Measurements from ENCODE around the gene RAET1L. TPM values are rescaled to one million over a fixed set of nuclear protein-coding genes. Genes with fewer than 3 reads are reported as not detected.

The RAET1L gene
- total and polyA plus RNA-seq, 11 donors, result not detected

GRCh38 chr6:150057501-150057951 lies 32.2 kb upstream of the RAET1L start:
- WGBS, 4 donors, result 69 to 80% (median 74%) methylated on average over 26 to 29 of the region's 29 CpGs
- ATAC-seq (no peak), DNase-seq (no peak)
- Histone ChIP-seq H3K27me3 (peaks cover 0 to 44% (median 5%) of the 10 kb centered on the region in 9 donors), H3K9me3 (no peaks in the 10 kb centered on the region), H3K27ac (no peak overlapping the region), H3K36me3 (no peaks in the 10 kb centered on the region), H3K4me1 (no peaks in the 10 kb centered on the region), H3K4me3 (no peak overlapping the region)
- intact Hi-C loops (cut with DNase I), result no loop called here
- TF ChIP-seq, protein P1, sequence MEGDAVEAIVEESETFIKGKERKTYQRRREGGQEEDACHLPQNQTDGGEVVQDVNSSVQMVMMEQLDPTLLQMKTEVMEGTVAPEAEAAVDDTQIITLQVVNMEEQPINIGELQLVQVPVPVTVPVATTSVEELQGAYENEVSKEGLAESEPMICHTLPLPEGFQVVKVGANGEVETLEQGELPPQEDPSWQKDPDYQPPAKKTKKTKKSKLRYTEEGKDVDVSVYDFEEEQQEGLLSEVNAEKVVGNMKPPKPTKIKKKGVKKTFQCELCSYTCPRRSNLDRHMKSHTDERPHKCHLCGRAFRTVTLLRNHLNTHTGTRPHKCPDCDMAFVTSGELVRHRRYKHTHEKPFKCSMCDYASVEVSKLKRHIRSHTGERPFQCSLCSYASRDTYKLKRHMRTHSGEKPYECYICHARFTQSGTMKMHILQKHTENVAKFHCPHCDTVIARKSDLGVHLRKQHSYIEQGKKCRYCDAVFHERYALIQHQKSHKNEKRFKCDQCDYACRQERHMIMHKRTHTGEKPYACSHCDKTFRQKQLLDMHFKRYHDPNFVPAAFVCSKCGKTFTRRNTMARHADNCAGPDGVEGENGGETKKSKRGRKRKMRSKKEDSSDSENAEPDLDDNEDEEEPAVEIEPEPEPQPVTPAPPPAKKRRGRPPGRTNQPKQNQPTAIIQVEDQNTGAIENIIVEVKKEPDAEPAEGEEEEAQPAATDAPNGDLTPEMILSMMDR (IDR thresholded peaks at IDR 0.05), result no peak
- no peak for TF ChIP-seq POLR2A (IDR thresholded peaks at IDR 0.05)

DNA sequence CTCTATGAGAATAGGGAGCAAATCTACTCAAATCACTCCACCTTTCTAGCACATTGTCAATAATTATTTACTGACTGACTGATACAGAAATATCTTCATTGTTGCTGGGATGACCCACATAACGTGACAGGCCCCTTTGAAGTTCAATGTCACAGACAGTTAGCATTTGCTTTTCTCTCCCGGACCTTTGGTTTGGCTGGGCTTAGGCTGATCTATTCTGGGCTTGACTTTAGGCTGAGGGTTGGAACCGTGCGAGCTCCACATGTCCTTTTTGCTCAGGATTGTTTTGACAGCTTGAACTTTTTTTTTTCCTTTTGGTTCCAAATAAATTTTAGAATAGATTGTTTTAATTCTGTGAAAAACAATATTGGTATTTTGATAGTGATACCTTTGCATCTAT lies 31.6 kb upstream of the RAET1L start:
- intact Hi-C loops (cut with DNase I), result no loop called here
- ATAC-seq, result no peak
- no peaks in the 10 kb centered on the region for H3K9me3 ChIP-seq
- H3K27ac ChIP-seq, result no peak overlapping the region
- TF ChIP-seq, protein P1 (IDR thresholded peaks at IDR 0.05), result no peak
- TF ChIP-seq POLR2A (IDR thresholded peaks at IDR 0.05), result no peak
- WGBS, 4 donors, result 59 to 66% (median 63%) methylated on average over 4 of the region's 4 CpGs
- peaks cover 0 to 50% (median 9%) of the 10 kb centered on the region in 9 donors for H3K27me3 ChIP-seq
- no peaks in the 10 kb centered on the region for H3K4me1 ChIP-seq
- H3K4me3 ChIP-seq, result no peak overlapping the region
- DNase-seq, result no peak
- no peaks in the 10 kb centered on the region for H3K36me3 ChIP-seq

DNA sequence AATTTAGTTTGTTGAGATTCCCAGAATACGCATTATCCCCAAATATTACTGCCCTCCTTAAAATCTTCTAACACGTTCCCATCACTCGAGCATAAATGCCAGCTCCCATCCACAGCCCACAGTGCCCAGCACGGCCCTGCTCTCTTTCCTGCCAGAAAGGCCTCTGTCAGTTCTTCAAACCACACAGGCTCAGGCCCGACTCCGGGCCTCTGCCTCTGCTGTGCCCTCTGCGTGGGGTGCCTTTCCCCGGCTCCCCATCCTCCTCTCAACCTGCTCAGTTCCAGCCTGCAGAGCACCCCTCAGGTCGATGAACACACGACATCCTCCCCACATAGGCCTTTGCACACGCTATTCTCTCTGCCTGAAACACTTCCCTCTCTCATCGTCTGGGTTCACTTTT lies 30.8 kb upstream of the RAET1L start:
- WGBS, 4 donors, result 75 to 91% (median 81%) methylated on average over 12 of the region's 12 CpGs
- Histone ChIP-seq H3K4me1 (no peaks in the 10 kb centered on the region), H3K27ac (no peak overlapping the region), H3K27me3 (peaks cover 0 to 50% (median 9%) of the 10 kb centered on the region in 9 donors), H3K9me3 (no peaks in the 10 kb centered on the region), H3K4me3 (no peak overlapping the region), H3K36me3 (no peaks in the 10 kb centered on the region)
- DNase-seq (no peak), ATAC-seq (no peak)
- no peak for TF ChIP-seq POLR2A (IDR thresholded peaks at IDR 0.05)
- TF ChIP-seq, protein P1 (IDR thresholded peaks at IDR 0.05), result no peak
- intact Hi-C loops (cut with DNase I), result no loop called here

- no peak for TF ChIP-seq POLR2A (IDR thresholded peaks at IDR 0.05)
- TF ChIP-seq, protein P1 (IDR thresholded peaks at IDR 0.05), result no peak
- 81 to 87% (median 86%) methylated on average over 10 of the region's 10 CpGs for WGBS, 4 donors
- intact Hi-C loops (cut with DNase I), result no loop called here
Observed at GRCh38 chr6:150055131-150055530, 29.8 kb upstream of the RAET1L start.

More at GRCh38 chr6:150055131-150055530, 29.8 kb upstream of the RAET1L start:
- H3K9me3 ChIP-seq, result no peaks in the 10 kb centered on the region
- ATAC-seq, result no peak
- no peak overlapping the region for H3K4me3 ChIP-seq
- no peaks in the 10 kb centered on the region for H3K4me1 ChIP-seq
- no peak for DNase-seq
- no peak overlapping the region for H3K27ac ChIP-seq
- peaks cover 0 to 50% (median 9%) of the 10 kb centered on the region in 9 donors for H3K27me3 ChIP-seq
- no peaks in the 10 kb centered on the region for H3K36me3 ChIP-seq
